ENCODE measurements around the gene MAP2K7.
"Not testable (repeated sequence)": the region's sequence is repeated elsewhere in the genome, so short reads cannot be mapped to it uniquely, and the experiment has no call there.

Gene MAP2K7

DNA sequence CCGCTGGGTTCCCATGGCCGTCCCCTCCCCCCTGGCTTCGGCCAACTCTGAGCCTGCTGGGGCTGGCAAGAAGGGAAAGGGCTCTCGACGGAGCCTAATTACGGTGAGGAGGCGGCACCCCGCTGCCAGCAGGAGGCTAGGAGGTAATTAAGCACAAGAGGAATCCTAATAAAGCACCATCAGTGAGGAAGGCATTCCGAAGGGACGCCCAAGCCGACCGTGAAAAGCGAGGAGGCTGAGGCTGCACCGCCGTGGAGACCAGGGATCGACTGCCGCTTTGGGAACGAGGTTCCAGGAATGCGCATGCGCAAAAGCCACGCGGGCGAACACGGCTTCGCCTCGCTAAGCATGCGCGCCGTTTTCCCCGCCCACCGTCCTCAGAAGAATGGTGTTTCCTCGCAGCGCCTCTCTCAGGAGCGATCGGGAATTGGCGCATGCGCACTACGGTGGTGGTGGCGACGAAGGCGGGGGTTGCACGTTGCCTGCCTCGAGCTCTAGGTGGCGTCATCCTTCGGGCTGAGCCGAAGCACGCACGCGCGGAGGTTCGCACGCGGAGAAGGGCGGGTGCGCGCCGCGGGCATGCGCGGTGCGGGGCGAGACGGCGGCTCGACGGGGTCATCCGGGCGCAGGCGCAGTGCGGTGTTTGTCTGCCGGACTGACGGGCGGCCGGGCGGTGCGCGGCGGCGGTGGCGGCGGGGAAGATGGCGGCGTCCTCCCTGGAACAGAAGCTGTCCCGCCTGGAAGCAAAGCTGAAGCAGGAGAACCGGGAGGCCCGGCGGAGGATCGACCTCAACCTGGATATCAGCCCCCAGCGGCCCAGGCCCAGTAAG is at the start of gene MAP2K7:
TSS of gene MAP2K7 (plus strand) at position 634 of the 830 bp plus-strand sequence. CDS start at position 702, 68 bp downstream.
- intact Hi-C loops (cut with DNase I) = loop anchor here (2.0 to 5.0 kb wide), 2 partner anchors 41 to 223 kb away; partner anchors contain the start of gene TRAPPC5
- peak; percentile 95 to 100 (median 99) for DNase-seq

- DNase-seq = no peak
- intact Hi-C loops (cut with DNase I) = no loop called here
Observed at GRCh38 chr19:7855426-7856108, 48.1 kb upstream of the MAP2K7 start.

DNA sequence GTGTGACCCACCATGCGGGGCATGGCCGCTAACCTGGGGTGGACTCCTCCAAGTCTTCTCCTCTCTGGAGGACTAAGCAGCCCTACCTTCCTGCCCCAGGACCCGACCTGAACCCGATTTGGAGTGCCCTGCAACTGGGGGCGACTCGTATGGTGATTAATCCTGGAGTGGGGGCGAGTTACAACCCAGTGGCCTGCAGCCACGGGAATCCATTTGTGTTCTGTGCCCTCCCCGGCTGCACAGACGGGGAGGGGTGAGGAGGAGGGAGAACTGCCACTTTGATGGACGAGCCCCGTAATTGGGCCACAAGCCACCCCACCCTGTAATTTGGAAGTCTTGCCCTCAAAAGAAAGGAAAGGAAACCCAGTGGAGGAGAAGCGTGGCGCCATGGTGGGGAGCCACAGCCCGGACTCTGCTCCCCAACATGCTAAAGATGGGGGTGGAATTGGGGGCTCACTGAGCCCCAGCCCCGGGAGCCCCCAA is 47.5 kb upstream of the MAP2K7 start:
- peak in 2 of 42 donors; percentile 17 to 28 for DNase-seq
- intact Hi-C loops (cut with DNase I) = no loop called here

GRCh38 chr19:7856679-7857663 is 46.7 kb upstream of the MAP2K7 start:
- intact Hi-C loops (cut with DNase I) = no loop called here
- peak in 1 of 42 donors; percentile 18 for DNase-seq

- no peak for DNase-seq
- intact Hi-C loops (cut with DNase I) = no loop called here
Observed at GRCh38 chr19:7857727-7858108, 46.0 kb upstream of the MAP2K7 start.

DNA sequence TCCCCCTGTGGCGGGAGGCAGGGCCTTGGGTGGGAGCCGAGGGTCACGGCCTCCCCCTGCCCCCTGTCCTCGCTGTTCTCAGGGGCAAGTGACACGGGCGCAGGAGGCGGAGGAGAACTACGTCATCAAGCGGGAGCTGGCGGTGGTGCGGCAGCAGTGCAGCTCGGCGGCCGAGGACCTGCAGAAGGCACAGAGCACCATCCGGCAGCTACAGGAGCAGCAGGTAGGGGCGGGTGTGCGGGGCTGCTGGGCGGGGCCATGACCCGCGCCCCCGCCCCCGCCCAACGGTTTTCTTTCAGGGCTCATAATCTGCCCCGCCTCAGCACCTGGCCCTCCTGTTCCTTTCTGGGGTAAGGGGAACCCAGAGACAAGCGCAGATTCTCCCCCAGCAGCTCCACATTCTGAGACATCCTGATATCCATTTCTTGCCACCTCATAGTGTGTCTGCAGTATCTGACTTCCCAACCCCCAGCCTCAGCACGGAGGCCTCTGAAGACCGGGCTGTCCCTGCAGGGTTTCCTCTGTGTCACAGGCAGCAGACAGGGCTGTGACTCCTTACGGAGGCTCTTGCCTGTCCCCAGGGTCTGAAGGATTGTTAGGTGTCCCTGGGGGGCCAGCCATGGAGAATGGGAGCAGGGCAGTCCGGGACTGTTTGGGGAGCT is 45.4 kb upstream of the MAP2K7 start:
- peak in 17 of 42 donors; percentile 29 to 83 (median 64) for DNase-seq

GRCh38 chr19:7859087-7859486 is 44.6 kb upstream of the MAP2K7 start:
- intact Hi-C loops (cut with DNase I); DNase-seq: not testable (repeated sequence)

More for the DNA sequence above, 45.4 kb upstream of the MAP2K7 start:
- intact Hi-C loops (cut with DNase I) = no loop called here

- peak in 1 of 42 donors; percentile 15 for DNase-seq
- intact Hi-C loops (cut with DNase I) = loop anchor here (5.0 kb wide), 1 partner anchor 42 kb away; the partner anchor contains the start of gene MAP2K7
Observed at GRCh38 chr19:7859831-7860713, 43.6 kb upstream of the MAP2K7 start.

DNA sequence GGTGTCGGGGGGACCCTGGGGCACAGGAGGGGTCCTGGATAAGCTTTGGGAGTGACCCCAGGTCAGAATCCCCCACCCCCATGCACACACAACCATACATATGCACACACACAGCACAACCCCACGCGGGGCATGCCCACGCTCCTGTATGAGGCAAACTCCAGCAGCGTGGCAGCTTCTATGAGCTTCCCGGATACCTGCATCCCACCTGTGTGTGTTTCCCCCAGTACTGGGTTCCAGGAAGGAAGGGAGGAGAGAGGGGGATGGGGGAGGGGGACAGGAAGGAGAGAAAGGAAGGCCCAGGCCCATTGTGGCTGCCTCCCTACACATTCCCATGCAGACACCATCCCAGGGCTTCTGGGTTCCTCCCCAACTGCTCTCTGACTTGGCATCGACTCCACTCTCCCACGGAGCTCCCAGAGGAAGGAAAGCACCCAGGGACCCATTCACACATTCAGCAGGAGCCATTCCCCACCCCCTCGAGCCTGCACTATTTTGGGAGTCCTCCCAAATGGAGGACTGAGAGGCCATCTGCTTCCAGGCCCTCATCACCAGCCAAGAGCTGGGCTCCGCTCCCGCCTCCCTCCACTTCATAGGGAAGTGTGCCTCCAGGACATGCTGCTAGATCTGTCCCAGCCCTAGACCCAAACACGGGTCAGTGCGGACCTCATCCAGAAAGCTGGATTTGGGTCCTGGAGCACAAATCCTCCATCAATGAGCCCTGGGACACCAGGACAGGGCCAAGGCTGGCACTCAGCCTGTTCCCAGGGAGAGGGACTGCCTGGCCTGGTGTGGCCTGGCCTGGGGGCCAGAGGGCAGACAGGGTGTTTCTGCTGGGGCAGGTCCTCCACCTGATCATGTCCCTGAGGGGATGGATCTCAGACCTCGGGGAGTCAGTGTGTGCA is 42.7 kb upstream of the MAP2K7 start:
- intact Hi-C loops (cut with DNase I) = loop anchor here (5.0 kb wide), 1 partner anchor 41 kb away; the partner anchor contains the start of gene MAP2K7
- DNase-seq = peak in 24 of 42 donors; percentile 30 to 77 (median 58)

- DNase-seq = peak in 1 of 42 donors; percentile 17
- intact Hi-C loops (cut with DNase I) = loop anchor here (5.0 kb wide), 1 partner anchor 40 kb away; the partner anchor contains the start of gene MAP2K7
Observed at GRCh38 chr19:7861619-7862412, 41.9 kb upstream of the MAP2K7 start.

DNA sequence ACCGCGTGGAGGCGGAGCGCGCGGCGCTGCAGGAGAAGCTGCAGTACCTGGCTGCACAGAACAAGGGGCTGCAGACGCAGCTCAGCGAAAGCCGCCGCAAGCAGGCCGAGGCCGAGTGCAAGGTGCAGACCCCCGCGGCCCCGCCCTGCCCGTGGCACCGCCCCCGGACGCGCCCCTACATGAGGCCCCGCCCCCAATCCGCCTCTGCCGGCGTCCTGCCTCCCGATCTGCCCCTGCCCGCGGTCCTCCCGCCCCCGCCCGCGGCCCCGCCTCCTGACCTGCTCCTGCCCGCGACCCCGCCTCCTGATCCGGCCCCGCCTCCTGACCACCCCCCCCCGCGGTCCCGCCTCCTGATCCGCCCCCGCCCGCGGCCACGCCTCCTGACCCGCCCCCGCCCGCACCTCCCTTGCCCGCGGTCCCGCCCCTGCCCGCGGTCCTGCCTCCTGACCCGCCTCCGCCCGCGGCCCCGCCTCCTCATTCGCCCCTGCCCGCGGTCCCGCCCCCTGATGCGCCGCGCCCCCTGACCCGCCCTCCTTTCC is 41.2 kb upstream of the MAP2K7 start:
- intact Hi-C loops (cut with DNase I) = loop anchor here (5.0 kb wide), 1 partner anchor 40 kb away; the partner anchor contains the start of gene MAP2K7
- peak in 24 of 42 donors; percentile 39 to 76 (median 58) for DNase-seq

DNA sequence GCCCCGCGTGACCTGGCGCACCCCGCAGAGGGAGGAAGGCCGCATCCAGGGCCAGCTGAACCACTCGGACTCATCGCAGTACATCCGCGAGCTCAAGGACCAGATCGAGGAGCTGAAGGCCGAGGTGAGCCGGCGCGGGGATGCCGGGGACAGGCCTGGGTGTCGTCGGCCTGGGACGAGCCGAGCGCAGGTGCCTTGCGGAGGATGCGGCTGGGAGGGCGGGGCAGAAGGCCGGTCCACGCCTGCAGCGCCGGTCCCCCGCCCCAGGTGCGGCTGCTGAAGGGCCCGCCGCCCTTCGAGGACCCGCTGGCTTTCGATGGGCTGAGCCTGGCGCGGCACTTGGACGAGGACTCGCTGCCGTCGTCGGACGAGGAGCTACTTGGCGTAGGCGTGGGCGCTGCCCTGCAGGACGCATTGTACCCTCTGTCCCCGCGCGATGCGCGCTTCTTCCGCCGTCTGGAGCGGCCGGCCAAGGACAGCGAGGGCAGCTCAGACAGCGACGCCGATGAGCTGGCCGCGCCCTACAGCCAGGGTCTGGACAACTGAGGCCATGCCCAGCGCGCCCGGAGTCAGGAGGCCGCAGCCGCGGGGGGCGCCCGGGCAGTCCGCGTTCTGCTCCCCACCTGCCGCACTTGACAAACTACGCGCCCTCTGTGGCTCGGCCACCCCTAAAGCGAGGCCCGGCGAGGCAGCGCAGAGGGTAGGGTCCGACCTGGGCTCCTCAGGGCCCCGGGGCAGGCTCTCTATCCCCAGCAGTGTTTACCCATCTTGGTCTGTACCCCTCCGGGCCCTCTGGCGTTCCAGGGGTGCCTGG is 40.3 kb upstream of the MAP2K7 start:
- intact Hi-C loops (cut with DNase I) = loop anchor here (5.0 kb wide), 1 partner anchor 39 kb away; the partner anchor contains the start of gene MAP2K7
- peak in 1 of 42 donors; percentile 17 for DNase-seq

- peak in 1 of 42 donors; percentile 17 for DNase-seq
- intact Hi-C loops (cut with DNase I) = loop anchor here (5.0 kb wide), 1 partner anchor 38 kb away; the partner anchor contains the start of gene MAP2K7
Observed at GRCh38 chr19:7863971-7864689, 39.5 kb upstream of the MAP2K7 start.
